ENCODE measurements around the gene TMEM181.
"Not testable (repeated sequence)": the region's sequence is repeated elsewhere in the genome, so short reads cannot be mapped to it uniquely, and the experiment has no call there.

The TMEM181 gene, protein sequence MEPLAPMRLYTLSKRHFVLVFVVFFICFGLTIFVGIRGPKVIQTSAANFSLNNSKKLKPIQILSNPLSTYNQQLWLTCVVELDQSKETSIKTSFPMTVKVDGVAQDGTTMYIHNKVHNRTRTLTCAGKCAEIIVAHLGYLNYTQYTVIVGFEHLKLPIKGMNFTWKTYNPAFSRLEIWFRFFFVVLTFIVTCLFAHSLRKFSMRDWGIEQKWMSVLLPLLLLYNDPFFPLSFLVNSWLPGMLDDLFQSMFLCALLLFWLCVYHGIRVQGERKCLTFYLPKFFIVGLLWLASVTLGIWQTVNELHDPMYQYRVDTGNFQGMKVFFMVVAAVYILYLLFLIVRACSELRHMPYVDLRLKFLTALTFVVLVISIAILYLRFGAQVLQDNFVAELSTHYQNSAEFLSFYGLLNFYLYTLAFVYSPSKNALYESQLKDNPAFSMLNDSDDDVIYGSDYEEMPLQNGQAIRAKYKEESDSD

DNA sequence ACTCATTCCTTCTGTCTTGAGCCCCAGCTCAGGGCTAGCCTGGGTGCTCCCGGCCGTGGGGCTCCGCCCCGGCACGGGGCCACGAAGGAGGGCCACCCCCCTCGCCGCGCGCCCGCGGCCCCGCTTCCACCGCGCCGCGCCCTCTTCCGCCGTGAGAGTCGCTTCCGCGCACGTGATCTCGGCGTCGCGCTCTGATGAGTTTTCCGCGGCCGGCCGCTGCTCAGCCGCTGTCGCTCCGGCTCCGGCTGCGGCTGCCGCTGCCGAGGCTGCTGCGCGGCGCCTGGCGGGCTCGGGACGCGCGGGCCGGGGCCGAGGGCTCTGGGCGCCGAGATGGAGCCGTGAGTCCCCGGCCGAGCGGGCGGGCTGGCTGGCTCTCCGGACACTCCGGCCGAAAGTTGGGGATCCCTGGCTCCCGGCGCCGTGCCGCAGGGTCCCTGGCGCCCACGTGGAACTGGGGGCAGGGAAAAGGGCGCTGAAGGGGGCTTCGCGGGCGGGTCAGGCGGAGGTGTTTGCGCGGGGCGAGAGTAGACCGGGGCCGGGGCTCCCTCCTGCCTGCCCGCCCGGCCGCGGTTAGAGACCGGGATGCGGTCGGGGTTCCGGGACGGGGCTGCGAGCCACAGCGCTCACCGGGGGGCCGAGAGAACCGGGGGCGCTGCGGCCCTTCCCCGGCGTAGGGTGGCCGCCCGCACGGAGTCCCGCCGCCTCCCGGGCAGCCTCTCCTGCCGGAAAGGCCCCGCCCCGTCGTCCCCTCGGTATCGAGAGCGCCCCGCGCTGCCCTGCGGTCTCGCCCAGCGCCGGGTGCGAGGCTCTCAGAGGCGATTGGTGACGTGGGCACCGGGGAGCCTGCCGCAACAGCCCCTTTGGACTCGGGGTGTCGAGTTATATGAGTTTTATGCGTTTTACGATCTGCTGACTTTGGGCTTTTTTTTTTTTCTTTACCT is at the start of gene TMEM181:
Gene TMEM181 (plus strand): TSS at position 197 of the 941 bp plus-strand sequence. CDS start 134 bp downstream, at position 331.
- Mint-ChIP-seq H3K4me3 (peak within 1 kb of the TSS; percentile 96), H3K27me3 (no peaks in the 10 kb centered on the region), H3K36me3 (no peaks in the 10 kb centered on the region), H3K27ac (peak within 1 kb of the TSS; percentile 92), H3K9me3 (ENCODE audit: low read depth) (no peaks in the 10 kb centered on the region), H3K4me1 (ENCODE audit: low read depth) (peaks cover 48% of the 10 kb centered on the region)

DNA sequence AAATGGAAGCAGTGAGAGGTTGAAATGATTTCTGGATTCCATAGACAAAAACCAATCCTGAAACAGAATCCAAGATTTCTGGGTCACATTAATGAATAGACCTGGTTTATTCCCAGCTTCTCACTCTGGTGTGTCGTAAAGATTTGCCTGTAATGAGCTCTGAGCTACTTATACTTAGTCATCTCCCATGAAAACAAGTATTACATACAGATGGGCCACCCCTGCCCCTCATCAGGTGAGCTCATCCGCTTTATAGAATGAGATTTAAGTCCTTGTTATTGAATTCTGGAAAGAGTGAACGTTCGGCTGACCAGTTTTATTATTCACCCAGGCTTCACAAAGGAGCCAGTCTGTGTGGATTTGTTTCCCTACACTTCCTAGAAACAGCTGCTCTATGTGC is 47.1 kb upstream of the TMEM181 start:
- H3K27me3 Mint-ChIP-seq = peaks cover 6% of the 10 kb centered on the region
- peaks cover 19% of the 10 kb centered on the region for H3K4me1 Mint-ChIP-seq (ENCODE audit: low read depth)
- peaks cover 2% of the 10 kb centered on the region for H3K36me3 Mint-ChIP-seq
- H3K4me3 Mint-ChIP-seq = no peak overlapping the region
- H3K9me3 Mint-ChIP-seq (ENCODE audit: low read depth) = no peaks in the 10 kb centered on the region
- no peak overlapping the region for H3K27ac Mint-ChIP-seq

DNA sequence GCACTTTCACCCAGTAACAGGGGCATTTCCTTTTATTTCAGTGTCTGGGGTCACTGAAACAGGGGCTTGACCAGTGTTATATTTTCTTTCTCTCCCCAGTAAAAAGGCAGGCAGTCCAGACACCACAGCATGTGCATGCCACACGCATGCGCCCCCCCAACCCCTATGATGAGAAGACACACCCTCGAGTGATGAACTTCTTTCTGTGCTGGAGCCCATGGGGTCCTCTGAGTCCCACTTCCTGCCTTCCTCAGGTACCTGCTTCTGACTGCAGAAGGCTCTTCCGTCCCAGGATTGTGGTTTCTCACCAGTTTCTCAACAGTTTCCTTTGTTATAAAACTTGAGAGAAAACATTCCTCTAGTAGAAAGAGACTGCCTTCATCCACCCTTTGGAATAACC is 45.7 kb upstream of the TMEM181 start:
- H3K4me1 Mint-ChIP-seq (ENCODE audit: low read depth) = peaks cover 29% of the 10 kb centered on the region
- H3K9me3 Mint-ChIP-seq (ENCODE audit: low read depth) = no peaks in the 10 kb centered on the region
- peaks cover 2% of the 10 kb centered on the region for H3K36me3 Mint-ChIP-seq
- no peak overlapping the region for H3K4me3 Mint-ChIP-seq
- H3K27ac Mint-ChIP-seq = no peak overlapping the region
- H3K27me3 Mint-ChIP-seq = peaks cover 7% of the 10 kb centered on the region

DNA sequence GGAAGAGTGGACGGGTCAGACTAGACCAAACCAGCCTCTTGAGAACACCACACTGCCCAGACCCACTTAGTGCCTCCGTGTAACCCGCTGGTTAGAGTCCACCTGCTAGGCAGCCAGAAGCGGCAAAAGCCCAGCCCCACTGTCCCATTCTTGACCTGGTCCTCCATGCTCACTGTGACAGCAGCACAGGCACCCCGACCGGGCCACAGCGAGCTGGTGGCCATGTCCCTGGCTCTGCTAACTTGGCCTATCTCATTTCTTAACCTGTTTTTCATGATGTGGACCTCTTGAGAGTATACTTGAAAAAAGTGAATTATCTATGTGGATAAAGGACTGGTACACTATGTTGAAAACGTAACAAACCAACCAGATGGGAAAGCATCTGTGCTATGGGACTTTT is 44.9 kb upstream of the TMEM181 start:
- H3K27ac Mint-ChIP-seq = no peak overlapping the region
- peaks cover 11% of the 10 kb centered on the region for H3K27me3 Mint-ChIP-seq
- H3K4me3 Mint-ChIP-seq = no peak overlapping the region
- peaks cover 2% of the 10 kb centered on the region for H3K36me3 Mint-ChIP-seq
- no peaks in the 10 kb centered on the region for H3K9me3 Mint-ChIP-seq (ENCODE audit: low read depth)
- peaks cover 29% of the 10 kb centered on the region for H3K4me1 Mint-ChIP-seq (ENCODE audit: low read depth)

DNA sequence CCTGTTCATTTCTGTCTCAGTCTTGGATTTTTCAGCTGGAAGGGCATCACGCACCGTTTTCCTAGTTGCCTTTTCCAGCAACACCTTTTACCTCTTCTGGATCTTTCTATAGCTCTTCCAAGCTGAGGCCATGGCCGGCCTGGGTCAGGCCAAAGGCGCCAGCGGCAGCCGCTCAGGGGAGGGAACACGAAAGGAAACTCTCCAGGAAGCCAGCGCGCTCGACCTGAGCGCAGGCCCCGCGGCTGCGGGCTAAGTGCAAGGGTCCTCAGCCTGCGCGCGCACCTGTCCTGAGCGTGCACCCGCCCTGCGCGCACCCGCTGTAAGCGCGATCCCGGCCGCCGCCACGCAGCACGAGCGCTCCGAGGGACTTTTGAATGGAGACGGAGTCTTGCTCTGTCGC is 43.8 kb upstream of the TMEM181 start:
- H3K36me3 Mint-ChIP-seq = no peaks in the 10 kb centered on the region
- no peak overlapping the region for H3K4me3 Mint-ChIP-seq
- peaks cover 17% of the 10 kb centered on the region for H3K27me3 Mint-ChIP-seq
- peaks cover 29% of the 10 kb centered on the region for H3K4me1 Mint-ChIP-seq (ENCODE audit: low read depth)
- H3K27ac Mint-ChIP-seq = no peak overlapping the region
- no peaks in the 10 kb centered on the region for H3K9me3 Mint-ChIP-seq (ENCODE audit: low read depth)

DNA sequence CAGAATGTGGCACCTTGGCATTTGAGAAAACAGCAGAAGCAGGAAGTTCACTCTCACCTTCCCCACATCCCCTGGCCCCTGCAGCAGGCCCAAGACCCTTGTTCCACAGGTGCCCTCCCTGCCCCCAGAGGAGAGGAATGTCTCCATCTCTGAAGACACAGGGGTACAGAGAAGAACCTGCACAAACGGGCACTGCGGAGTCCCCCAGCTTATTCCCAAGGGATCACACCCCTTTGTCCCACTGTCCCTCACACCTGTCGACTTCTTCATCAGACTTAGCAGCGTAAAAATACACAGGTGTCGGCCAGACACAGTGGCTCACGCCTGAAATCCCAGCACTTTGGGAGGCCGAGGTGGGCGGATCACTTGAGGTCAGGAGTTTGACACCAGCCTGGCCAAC is 42.9 kb upstream of the TMEM181 start:
- Mint-ChIP-seq H3K4me3 (no peak overlapping the region), H3K9me3 (ENCODE audit: low read depth) (no peaks in the 10 kb centered on the region), H3K4me1 (ENCODE audit: low read depth) (peaks cover 29% of the 10 kb centered on the region), H3K27ac (no peak overlapping the region), H3K36me3 (no peaks in the 10 kb centered on the region), H3K27me3 (peaks cover 17% of the 10 kb centered on the region)

DNA sequence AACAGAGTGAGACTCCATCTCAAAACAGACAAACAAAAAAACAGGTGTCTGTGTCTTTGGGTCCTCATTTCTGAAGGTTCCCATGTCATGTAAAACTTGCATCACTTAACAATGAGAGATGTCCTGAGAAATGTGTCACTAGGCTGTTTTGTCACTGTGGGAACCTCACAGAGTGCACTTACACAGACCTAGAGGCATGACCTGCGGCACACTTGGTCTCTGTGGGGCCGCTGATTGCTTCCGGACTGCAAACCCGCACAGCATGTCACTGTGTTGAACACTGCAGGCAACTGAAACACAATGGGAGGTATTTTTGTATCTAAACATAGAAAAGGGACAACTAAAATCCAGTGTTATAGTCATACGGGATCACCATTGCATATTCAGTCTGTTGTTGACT is 42.3 kb upstream of the TMEM181 start:
- peak overlapping the region; percentile 70 for H3K4me3 Mint-ChIP-seq
- H3K27me3 Mint-ChIP-seq = peaks cover 17% of the 10 kb centered on the region
- H3K36me3 Mint-ChIP-seq = no peaks in the 10 kb centered on the region
- no peak overlapping the region for H3K27ac Mint-ChIP-seq
- peaks cover 29% of the 10 kb centered on the region for H3K4me1 Mint-ChIP-seq (ENCODE audit: low read depth)
- no peaks in the 10 kb centered on the region for H3K9me3 Mint-ChIP-seq (ENCODE audit: low read depth)

DNA sequence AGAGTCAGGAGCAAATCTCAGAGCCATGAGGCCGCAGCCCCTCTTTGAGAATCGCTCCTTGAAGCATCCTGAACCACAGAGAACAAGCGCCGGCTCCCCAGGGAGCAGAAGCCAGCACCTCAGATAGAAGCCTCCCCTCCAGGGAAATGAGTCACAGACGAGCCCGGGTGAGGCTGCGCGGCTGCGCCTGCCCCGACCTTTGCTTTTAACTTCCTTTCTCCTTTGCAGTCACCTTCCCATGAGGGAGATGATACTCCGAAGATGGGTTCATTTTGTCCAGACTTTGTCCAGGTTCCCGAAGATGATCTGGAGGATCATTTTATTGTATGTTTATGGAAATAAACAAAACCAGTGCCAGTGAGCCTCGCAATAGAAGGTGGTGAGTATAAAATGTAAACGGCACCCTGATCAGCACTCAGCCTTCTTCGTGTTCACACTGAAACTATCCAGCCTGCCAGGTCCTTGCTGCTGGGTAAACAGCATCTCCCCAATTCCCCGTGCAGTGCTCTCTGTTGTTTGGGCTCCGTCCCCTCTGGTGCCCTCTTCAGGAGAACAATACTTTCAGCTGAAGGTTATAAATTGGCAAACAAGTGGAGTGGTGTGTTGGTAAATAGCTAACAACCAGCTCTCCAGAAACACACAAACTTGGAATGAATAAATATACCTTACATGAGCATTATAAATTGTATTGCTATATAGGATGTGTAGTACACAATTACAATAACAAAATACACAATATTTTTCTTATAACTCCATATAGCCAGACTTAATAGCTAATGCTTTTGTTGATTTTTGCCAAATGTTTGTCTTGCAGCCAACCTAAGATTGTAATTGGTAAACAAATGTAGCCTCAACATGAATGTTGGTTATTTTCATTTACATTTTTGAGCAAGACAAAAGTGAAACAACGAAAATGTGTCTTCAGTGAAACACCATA is 41.4 kb upstream of the TMEM181 start:
- no peaks in the 10 kb centered on the region for H3K9me3 Mint-ChIP-seq (ENCODE audit: low read depth)
- peak overlapping the region; percentile 84 for H3K4me3 Mint-ChIP-seq
- H3K36me3 Mint-ChIP-seq = peaks cover 2% of the 10 kb centered on the region
- H3K4me1 Mint-ChIP-seq (ENCODE audit: low read depth) = peaks cover 29% of the 10 kb centered on the region
- peak overlapping the region; percentile 64 for H3K27ac Mint-ChIP-seq
- peaks cover 19% of the 10 kb centered on the region for H3K27me3 Mint-ChIP-seq

DNA sequence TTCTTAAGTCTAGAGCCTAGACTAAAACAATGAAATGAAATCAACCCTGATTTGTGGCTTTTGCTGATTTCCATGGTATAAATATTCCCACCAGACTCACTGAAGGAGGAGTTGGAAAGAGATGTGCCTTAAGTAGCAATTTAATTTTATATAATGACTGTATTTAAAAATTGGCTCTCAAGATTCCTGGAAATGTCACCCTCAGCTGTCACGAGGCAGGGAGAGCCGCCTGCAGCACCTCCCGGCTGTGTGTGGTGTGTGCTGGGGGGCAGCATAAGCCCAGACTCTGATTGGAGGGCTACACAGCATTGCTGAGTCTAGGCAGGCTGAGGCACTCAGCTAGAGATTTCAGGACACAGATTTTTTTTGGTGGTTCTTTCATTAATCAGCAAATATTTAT is 40.6 kb upstream of the TMEM181 start:
- H3K9me3 Mint-ChIP-seq (ENCODE audit: low read depth) = no peaks in the 10 kb centered on the region
- no peak overlapping the region for H3K4me3 Mint-ChIP-seq
- H3K36me3 Mint-ChIP-seq = peaks cover 3% of the 10 kb centered on the region
- peaks cover 26% of the 10 kb centered on the region for H3K27me3 Mint-ChIP-seq
- no peak overlapping the region for H3K27ac Mint-ChIP-seq
- H3K4me1 Mint-ChIP-seq (ENCODE audit: low read depth) = peaks cover 21% of the 10 kb centered on the region

DNA sequence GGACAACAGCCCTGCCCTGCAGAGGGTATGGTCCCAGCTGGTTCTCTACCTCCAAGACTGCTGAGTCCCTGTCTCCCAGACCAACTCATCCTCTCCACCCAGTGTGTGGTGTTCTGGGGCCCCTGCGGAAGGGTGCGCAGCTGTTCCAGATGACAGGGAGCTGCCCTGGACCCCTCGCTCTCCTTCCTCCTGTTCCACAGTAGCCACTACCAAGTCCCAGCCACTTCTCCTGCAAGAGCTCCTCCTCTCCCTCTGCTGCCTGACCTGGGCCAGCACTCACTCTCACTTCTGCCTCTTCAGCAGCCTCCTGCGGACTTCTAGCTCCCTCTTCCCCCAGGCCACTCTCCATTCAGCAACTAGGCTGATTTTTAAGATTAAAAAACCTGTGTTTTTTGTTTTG is 40.1 kb upstream of the TMEM181 start:
- H3K4me1 Mint-ChIP-seq (ENCODE audit: low read depth) = peaks cover 16% of the 10 kb centered on the region
- H3K36me3 Mint-ChIP-seq = peaks cover 4% of the 10 kb centered on the region
- H3K27me3 Mint-ChIP-seq = peaks cover 30% of the 10 kb centered on the region
- no peaks in the 10 kb centered on the region for H3K9me3 Mint-ChIP-seq (ENCODE audit: low read depth)
- no peak overlapping the region for H3K4me3 Mint-ChIP-seq
- H3K27ac Mint-ChIP-seq = no peak overlapping the region

DNA sequence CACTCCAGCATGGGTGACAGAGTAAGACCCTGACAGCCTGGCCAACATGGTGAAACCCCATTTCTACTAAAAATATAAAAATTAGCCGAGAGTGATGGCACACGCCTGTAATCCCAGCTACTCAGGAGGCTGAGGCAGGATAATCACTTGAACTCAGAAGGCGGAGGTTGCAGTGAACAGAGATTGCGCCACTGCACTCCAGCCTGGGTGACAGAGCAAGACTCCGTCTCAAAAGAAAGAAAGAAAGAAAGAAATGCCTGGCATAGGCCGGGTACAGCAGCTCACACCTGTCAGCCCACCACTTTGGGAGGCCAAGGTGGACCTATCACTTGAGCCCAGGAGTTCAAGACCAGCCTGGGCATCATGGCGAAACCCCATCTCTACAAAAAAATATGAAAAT is 38.9 kb upstream of the TMEM181 start:
- H3K27ac Mint-ChIP-seq, H3K4me3 Mint-ChIP-seq: not testable (repeated sequence)

DNA sequence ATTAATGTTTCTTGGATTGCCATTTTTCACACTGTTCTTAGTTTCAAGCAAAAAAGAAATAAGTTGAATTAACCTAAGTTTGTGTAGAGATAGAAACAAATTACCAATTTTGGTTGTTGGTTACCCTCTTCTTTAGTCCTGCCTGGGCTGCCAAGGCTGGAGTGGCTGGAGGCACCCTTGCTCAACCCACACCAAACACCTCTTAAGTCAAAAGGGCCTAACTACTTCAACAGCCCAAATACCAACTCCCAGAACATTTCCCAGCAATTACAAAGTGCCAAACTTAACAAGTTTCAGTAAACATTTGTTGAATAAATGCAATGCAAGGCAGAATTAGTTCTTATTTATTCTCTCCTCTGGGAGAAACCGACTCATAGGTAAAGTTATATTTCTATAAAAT is 38.1 kb upstream of the TMEM181 start:
- H3K36me3 Mint-ChIP-seq = peaks cover 7% of the 10 kb centered on the region

More for the DNA sequence above, 38.9 kb upstream of the TMEM181 start:
- not testable (repeated sequence) for H3K36me3 Mint-ChIP-seq; H3K9me3 Mint-ChIP-seq (ENCODE audit: low read depth)
- Mint-ChIP-seq H3K27me3 (peaks cover 34% of the 10 kb centered on the region), H3K4me1 (ENCODE audit: low read depth) (peaks cover 13% of the 10 kb centered on the region)

DNA sequence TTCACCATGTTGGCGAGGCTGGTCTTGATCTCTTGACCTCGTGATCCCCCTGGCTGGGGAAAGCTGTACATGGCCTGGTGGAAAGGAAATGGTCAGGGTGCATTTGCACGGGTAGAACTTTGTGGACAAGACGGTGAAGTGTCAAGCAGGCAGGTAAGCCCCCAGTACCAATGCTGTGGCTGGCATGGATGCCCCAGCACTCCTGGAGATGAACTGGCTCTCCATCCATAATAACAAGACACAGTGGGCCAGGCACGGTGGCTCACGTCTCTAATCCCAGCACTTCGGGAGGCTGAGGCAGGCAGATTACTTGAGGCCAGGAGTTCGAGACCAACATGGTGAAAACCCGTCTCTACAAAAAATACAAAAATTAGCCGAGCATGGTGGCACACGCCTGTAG is 37.3 kb upstream of the TMEM181 start:
- Mint-ChIP-seq H3K27ac (no peak overlapping the region), H3K27me3 (peaks cover 43% of the 10 kb centered on the region)

More for the DNA sequence above, 38.1 kb upstream of the TMEM181 start:
- Mint-ChIP-seq H3K27me3 (peaks cover 39% of the 10 kb centered on the region), H3K27ac (no peak overlapping the region), H3K4me1 (ENCODE audit: low read depth) (peaks cover 12% of the 10 kb centered on the region), H3K9me3 (ENCODE audit: low read depth) (no peaks in the 10 kb centered on the region), H3K4me3 (no peak overlapping the region)

DNA sequence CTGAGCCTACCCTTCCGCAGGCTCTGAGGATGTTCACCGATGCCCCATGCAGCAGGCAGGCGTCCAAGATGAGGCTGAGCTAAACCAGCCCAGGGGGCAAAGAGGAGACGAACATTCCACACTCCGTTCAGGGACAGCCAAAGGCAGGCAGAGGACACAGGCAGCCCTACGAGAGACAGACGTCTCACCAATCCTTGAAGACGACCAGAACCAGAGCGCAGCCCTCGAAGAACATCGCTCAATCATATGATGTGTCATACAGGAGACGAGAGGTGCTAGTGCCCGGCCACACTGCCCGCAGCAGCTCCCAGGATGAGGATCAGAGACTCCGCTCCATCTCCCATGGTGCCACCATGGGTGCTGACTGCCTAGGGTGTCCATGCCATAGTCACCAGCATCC is 35.6 kb upstream of the TMEM181 start:
- H3K36me3 Mint-ChIP-seq = peaks cover 7% of the 10 kb centered on the region
- H3K27me3 Mint-ChIP-seq = peaks cover 44% of the 10 kb centered on the region
- H3K4me3 Mint-ChIP-seq = no peak overlapping the region
- no peaks in the 10 kb centered on the region for H3K9me3 Mint-ChIP-seq (ENCODE audit: low read depth)
- no peak overlapping the region for H3K27ac Mint-ChIP-seq
- no peaks in the 10 kb centered on the region for H3K4me1 Mint-ChIP-seq (ENCODE audit: low read depth)

More for the DNA sequence above, 37.3 kb upstream of the TMEM181 start:
- H3K4me1 Mint-ChIP-seq (ENCODE audit: low read depth) = peaks cover 11% of the 10 kb centered on the region
- peaks cover 7% of the 10 kb centered on the region for H3K36me3 Mint-ChIP-seq
- H3K9me3 Mint-ChIP-seq (ENCODE audit: low read depth) = no peaks in the 10 kb centered on the region
- H3K4me3 Mint-ChIP-seq = no peak overlapping the region
